ENCODE measurements around the gene LHFPL3. TPM values are rescaled to one million over a fixed set of nuclear protein-coding genes. Genes with fewer than 3 reads are reported as not detected.

Gene LHFPL3
- total RNA-seq, 2 experiments from 2014 or later, result not detected

DNA sequence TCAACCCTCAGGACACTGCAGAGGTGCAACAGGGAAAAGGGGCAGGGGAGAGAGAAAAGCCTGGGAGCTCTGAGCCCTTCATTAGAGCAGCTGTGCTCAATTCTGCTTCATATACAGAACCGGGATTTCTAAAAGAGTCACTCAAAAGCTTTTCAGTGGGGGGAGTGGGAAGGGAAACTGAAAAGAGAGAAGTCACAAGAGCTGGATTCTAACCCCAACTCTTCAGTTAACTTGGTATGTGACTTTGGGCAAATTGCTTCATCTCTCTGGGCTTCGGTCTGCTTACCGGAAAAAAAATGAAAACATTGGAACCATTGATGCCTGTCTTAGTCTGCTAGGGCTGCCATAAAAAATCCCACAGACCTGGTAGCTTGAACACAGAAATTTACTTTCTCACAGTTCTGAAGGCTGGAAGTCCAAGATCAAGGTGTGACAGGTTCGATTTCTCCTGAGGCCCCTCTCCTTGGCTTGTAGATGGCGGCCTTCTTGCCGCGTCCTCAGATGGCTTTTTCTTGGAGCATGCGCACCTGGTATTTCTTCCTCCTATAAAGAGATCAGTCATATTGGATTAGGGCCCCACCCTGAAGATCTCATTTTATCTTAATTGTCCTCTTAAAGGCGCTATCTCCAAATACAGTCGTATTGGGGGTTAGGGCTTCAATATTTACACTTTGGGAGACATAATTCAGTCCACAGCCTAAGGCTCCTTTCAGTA, 567.3 kb downstream of the LHFPL3 start:
- intact Hi-C loops (cut with micrococcal nuclease; ENCODE audit: unreplicated experiment), result no loop called here
- CTCF ChIA-PET (ENCODE audit: unreplicated experiment), result no interaction called here
- no peak overlapping the region for H3K4me2 ChIP-seq (ENCODE audit: low read length)
- no peaks in the 10 kb centered on the region for H3K4me1 ChIP-seq (ENCODE audit: insufficient read depth, low read length, poor library complexity, severe bottlenecking)
- H4K20me1 ChIP-seq (ENCODE audit: insufficient read depth, low read length), result no peaks in the 10 kb centered on the region
- TF ChIP-seq, protein P1, sequence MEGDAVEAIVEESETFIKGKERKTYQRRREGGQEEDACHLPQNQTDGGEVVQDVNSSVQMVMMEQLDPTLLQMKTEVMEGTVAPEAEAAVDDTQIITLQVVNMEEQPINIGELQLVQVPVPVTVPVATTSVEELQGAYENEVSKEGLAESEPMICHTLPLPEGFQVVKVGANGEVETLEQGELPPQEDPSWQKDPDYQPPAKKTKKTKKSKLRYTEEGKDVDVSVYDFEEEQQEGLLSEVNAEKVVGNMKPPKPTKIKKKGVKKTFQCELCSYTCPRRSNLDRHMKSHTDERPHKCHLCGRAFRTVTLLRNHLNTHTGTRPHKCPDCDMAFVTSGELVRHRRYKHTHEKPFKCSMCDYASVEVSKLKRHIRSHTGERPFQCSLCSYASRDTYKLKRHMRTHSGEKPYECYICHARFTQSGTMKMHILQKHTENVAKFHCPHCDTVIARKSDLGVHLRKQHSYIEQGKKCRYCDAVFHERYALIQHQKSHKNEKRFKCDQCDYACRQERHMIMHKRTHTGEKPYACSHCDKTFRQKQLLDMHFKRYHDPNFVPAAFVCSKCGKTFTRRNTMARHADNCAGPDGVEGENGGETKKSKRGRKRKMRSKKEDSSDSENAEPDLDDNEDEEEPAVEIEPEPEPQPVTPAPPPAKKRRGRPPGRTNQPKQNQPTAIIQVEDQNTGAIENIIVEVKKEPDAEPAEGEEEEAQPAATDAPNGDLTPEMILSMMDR (conservative IDR thresholded peaks at IDR 0.05; ENCODE audit: low read length), result no peak
- TF ChIP-seq EZH2phosphoT487 (IDR thresholded peaks at IDR 0.05; ENCODE audit: borderline replicate concordance, low read depth, low read length), result no peak
- H3K9me2 ChIP-seq (ENCODE audit: insufficient read depth, low read length), result no peaks in the 10 kb centered on the region
- no TSS peak for BruUV-seq (replicated peaks)
- no peak for DNase-seq (ENCODE audit: low spot score)
- no peaks in the 10 kb centered on the region for H3K36me3 ChIP-seq (ENCODE audit: insufficient read depth, low read length)
- H3K27ac ChIP-seq (ENCODE audit: low read depth, low read length, poor library complexity, severe bottlenecking), result no peak overlapping the region
- no peak overlapping the region for H3K4me3 ChIP-seq (ENCODE audit: low read depth, low read length, poor library complexity, severe bottlenecking)
- POLR2A ChIA-PET, result interaction anchor here (0.6 kb wide), 1 partner anchor 74 kb away, joined by 3 read pairs; no protein-coding TSS in a partner anchor
- no peak overlapping the region for H2AFZ ChIP-seq (ENCODE audit: low read length)
- no peaks in the 10 kb centered on the region for H3K79me2 ChIP-seq (ENCODE audit: insufficient read depth, low read depth, low read length)
- no peaks in the 10 kb centered on the region for H3K9me3 ChIP-seq (ENCODE audit: low read length)

DNA sequence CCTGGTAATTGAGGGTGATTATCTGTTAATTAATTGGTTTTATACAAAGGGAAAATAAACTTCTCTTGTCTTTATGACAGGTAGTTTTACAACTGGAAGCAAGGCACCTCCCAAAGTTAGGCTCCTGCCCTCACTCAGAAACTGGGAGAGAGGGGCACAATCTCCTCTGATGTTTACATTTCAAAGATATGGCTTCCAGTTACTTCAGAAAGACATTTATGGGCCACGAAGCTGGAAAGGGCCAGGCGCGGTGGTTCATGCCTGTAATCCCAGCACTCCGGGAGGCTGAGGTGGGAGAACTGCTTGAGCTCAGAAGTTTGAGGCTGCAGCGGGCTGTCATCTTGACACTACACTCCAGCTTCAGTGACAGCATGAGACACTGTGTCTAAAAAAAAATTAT, 570.0 kb downstream of the LHFPL3 start:
- TF ChIP-seq EZH2phosphoT487 (IDR thresholded peaks at IDR 0.05; ENCODE audit: borderline replicate concordance, low read depth, low read length), result no peak
- TF ChIP-seq, protein P1 (conservative IDR thresholded peaks at IDR 0.05; ENCODE audit: low read length), result no peak
- Histone ChIP-seq H2AFZ (ENCODE audit: low read length) (no peak overlapping the region), H3K36me3 (ENCODE audit: insufficient read depth, low read length) (no peaks in the 10 kb centered on the region), H4K20me1 (ENCODE audit: insufficient read depth, low read length) (no peaks in the 10 kb centered on the region), H3K9me2 (ENCODE audit: insufficient read depth, low read length) (no peaks in the 10 kb centered on the region), H3K4me1 (ENCODE audit: insufficient read depth, low read length, poor library complexity, severe bottlenecking) (no peaks in the 10 kb centered on the region), H3K27ac (ENCODE audit: low read depth, low read length, poor library complexity, severe bottlenecking) (no peak overlapping the region), H3K79me2 (ENCODE audit: insufficient read depth, low read depth, low read length) (no peaks in the 10 kb centered on the region), H3K4me2 (ENCODE audit: low read length) (no peak overlapping the region), H3K4me3 (ENCODE audit: low read depth, low read length, poor library complexity, severe bottlenecking) (no peak overlapping the region), H3K9me3 (ENCODE audit: low read length) (no peaks in the 10 kb centered on the region)
- BruUV-seq (replicated peaks), result no TSS peak
- ChIA-PET POLR2A (interaction anchor here (0.7 kb wide), 1 partner anchor 24 kb away, joined by 3 read pairs; no protein-coding TSS in a partner anchor), CTCF (ENCODE audit: unreplicated experiment) (no interaction called here)
- intact Hi-C loops (cut with micrococcal nuclease; ENCODE audit: unreplicated experiment), result no loop called here
- DNase-seq (ENCODE audit: low spot score), result no peak

DNA sequence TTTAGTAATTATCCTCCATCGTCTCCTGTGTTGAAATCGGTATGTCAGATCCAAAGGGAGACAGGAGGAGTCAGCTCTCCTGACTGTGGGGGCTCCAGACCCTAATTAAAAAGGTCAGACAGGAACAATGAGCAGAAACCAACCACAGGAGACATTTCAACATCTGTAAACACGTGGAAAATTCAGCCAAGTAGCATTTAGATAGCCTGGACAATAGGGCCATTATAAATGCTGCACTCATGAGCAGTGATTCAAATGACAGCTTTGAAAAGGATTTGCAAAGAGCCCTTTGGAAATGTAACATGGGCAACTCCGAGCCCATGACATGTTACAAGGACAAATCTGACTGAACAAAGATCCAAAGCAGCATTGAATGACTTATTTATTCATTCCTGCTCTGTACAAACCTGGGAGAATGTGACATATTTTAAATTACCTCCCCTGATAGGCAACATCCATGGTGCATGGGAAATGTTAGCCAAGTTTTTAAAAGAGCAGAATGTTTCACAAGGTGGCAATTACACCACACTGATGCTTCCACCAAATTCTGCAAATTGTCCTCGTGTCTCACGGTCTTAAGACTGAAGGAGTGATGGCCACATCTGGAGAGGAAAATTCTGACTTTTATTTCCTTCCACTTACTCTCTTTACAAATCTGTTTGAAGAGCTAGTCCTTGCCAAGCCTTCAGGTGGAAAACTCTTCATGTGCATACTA, 572.3 kb downstream of the LHFPL3 start:
- ChIA-PET CTCF (ENCODE audit: unreplicated experiment) (interaction anchor here (0.9 kb wide), 1 partner anchor 22 kb away, joined by 3 read pairs; no protein-coding TSS in a partner anchor), POLR2A (no interaction called here)
- Histone ChIP-seq H2AFZ (ENCODE audit: low read length) (no peak overlapping the region), H3K9me2 (ENCODE audit: insufficient read depth, low read length) (no peaks in the 10 kb centered on the region), H3K4me3 (ENCODE audit: low read depth, low read length, poor library complexity, severe bottlenecking) (no peak overlapping the region), H3K27ac (ENCODE audit: low read depth, low read length, poor library complexity, severe bottlenecking) (no peak overlapping the region), H3K4me2 (ENCODE audit: low read length) (no peak overlapping the region), H3K36me3 (ENCODE audit: insufficient read depth, low read length) (no peaks in the 10 kb centered on the region), H3K79me2 (ENCODE audit: insufficient read depth, low read depth, low read length) (no peaks in the 10 kb centered on the region), H3K4me1 (ENCODE audit: insufficient read depth, low read length, poor library complexity, severe bottlenecking) (no peaks in the 10 kb centered on the region), H4K20me1 (ENCODE audit: insufficient read depth, low read length) (no peaks in the 10 kb centered on the region), H3K9me3 (ENCODE audit: low read length) (no peaks in the 10 kb centered on the region)
- no peak for DNase-seq (ENCODE audit: low spot score)
- TF ChIP-seq, protein P1 (conservative IDR thresholded peaks at IDR 0.05; ENCODE audit: low read length), result no peak
- no peak for TF ChIP-seq EZH2phosphoT487 (IDR thresholded peaks at IDR 0.05; ENCODE audit: borderline replicate concordance, low read depth, low read length)
- intact Hi-C loops (cut with micrococcal nuclease; ENCODE audit: unreplicated experiment), result no loop called here
- no TSS peak for BruUV-seq (replicated peaks)

All from OCI-LY7 (cell line).